Lower lobe of right lung (tissue), 2 donors: ENCODE data around the gene WAC. TPM values are rescaled to one million over a fixed set of nuclear protein-coding genes. Genes with fewer than 3 reads are reported as not detected.

Source experiments
- ATAC-seq, 2 donors: fragments of 200-7000 bp; cut with Tn5 transposase; one replicate each; pipeline ENCODE4 v1.9.1; 2020 to 2022; ENCODE audit warnings: mild to moderate bottlenecking in 2 of 2, moderate library complexity in 2 of 2
- DNase-seq: peaks from one replicate; pipeline ENCODE4 v3.0.0-alpha.2; 2020
- H3K27ac ChIP-seq: fragments of 200-600 bp; one replicate; pipeline ENCODE4 v1.8.0; 2022
- H3K27me3 ChIP-seq: fragments of 200-600 bp; one replicate; pipeline ENCODE4 v1.8.0; 2022; ENCODE audit warnings: low read depth
- H3K36me3 ChIP-seq: fragments of 200-600 bp; one replicate; pipeline ENCODE4 v1.8.0; 2022; ENCODE audit warnings: mild to moderate bottlenecking
- H3K4me1 ChIP-seq: fragments of 200-600 bp; one replicate; pipeline ENCODE4 v1.8.0; 2022
- H3K4me3 ChIP-seq: fragments of 200-600 bp; one replicate; pipeline ENCODE4 v1.8.0; 2022; ENCODE audit warnings: mild to moderate bottlenecking
- H3K9me3 ChIP-seq: fragments of 200-600 bp; one replicate; pipeline ENCODE4 v1.8.0; 2022
- CTCF ChIP-seq: fragments of 200-600 bp; IDR thresholded peaks from one replicate; pipeline ENCODE4 v1.8.0; 2022; ENCODE audit warnings: antibody characterized with exemption, mild to moderate bottlenecking
- intact Hi-C: fragments of 100-400 bp; cut with DNase I; formaldehyde crosslinking; loops from one replicate; pipeline ENCODE4 v1.11.0; 2022
- total RNA-seq: library from RNA; stranded (reverse); fragmentation: NEBNext Ultra II Directional; extraction: Animal tissue kit (Norgen Biotek cat#: 25700); gene quantifications from one replicate; pipeline ENCODE4 v1.2.1, GENCODE V29; 2021
- donor health status: DM: no; HTN: yes; CAD: no; lungs with severe emphysema.

Gene WAC
- total RNA-seq, 1 donor from 2014 or later = 123 TPM

GRCh38 chr10:28587970-28588290 lies 55.0 kb downstream of the WAC start:
- ATAC-seq (peak; percentile 71 to 85), DNase-seq (no peak)
- TF ChIP-seq CTCF = peak; percentile 23
- Histone ChIP-seq H3K27me3 (no peaks in the 10 kb centered on the region), H3K27ac (peak overlapping the region; percentile 53), H3K9me3 (no peaks in the 10 kb centered on the region), H3K4me1 (peaks cover 50% of the 10 kb centered on the region), H3K36me3 (peaks cover 71% of the 10 kb centered on the region), H3K4me3 (no peak overlapping the region)
- intact Hi-C loops = no loop called here

- no peak for DNase-seq
- H3K9me3 ChIP-seq = no peaks in the 10 kb centered on the region
- ATAC-seq = peak in 1 of 2 donors; percentile 55
- peaks cover 53% of the 10 kb centered on the region for H3K4me1 ChIP-seq
- H3K27ac ChIP-seq = no peak overlapping the region
- no peak for TF ChIP-seq CTCF
- H3K4me3 ChIP-seq = no peak overlapping the region
- peaks cover 57% of the 10 kb centered on the region for H3K36me3 ChIP-seq
- intact Hi-C loops = no loop called here
- H3K27me3 ChIP-seq = no peaks in the 10 kb centered on the region
Measured at GRCh38 chr10:28592953-28593352, 60.0 kb downstream of the WAC start.

- intact Hi-C loops = no loop called here
- Histone ChIP-seq H3K27me3 (no peaks in the 10 kb centered on the region), H3K27ac (no peak overlapping the region), H3K4me1 (peaks cover 45% of the 10 kb centered on the region), H3K9me3 (no peaks in the 10 kb centered on the region), H3K36me3 (peaks cover 64% of the 10 kb centered on the region), H3K4me3 (no peak overlapping the region)
- ATAC-seq (peak in 1 of 2 donors; percentile 57), DNase-seq (no peak)
- no peak for TF ChIP-seq CTCF
Measured at GRCh38 chr10:28593811-28594210, 60.9 kb downstream of the WAC start.

- Histone ChIP-seq H3K27me3 (no peaks in the 10 kb centered on the region), H3K4me1 (peaks cover 40% of the 10 kb centered on the region), H3K4me3 (no peak overlapping the region), H3K27ac (no peak overlapping the region), H3K36me3 (peaks cover 64% of the 10 kb centered on the region), H3K9me3 (no peaks in the 10 kb centered on the region)
- ATAC-seq = no peak
- intact Hi-C loops = no loop called here
- no peak for TF ChIP-seq CTCF
- DNase-seq = no peak
Measured at GRCh38 chr10:28594406-28594805, 61.5 kb downstream of the WAC start.

GRCh38 chr10:28595613-28596012 lies 62.7 kb downstream of the WAC start:
- no peak overlapping the region for H3K4me3 ChIP-seq
- H3K36me3 ChIP-seq = peaks cover 57% of the 10 kb centered on the region
- no peaks in the 10 kb centered on the region for H3K9me3 ChIP-seq
- H3K4me1 ChIP-seq = peaks cover 33% of the 10 kb centered on the region
- ATAC-seq (no peak), DNase-seq (no peak)
- no peak overlapping the region for H3K27ac ChIP-seq
- intact Hi-C loops = no loop called here
- H3K27me3 ChIP-seq = no peaks in the 10 kb centered on the region
- TF ChIP-seq CTCF = no peak

- DNase-seq = no peak
- Histone ChIP-seq H3K4me1 (peaks cover 15% of the 10 kb centered on the region), H3K27ac (no peak overlapping the region), H3K36me3 (peaks cover 55% of the 10 kb centered on the region), H3K27me3 (no peaks in the 10 kb centered on the region), H3K4me3 (no peak overlapping the region), H3K9me3 (no peaks in the 10 kb centered on the region)
- no peak for TF ChIP-seq CTCF
- intact Hi-C loops = no loop called here
- ATAC-seq = no peak
Measured at GRCh38 chr10:28600056-28600455, 67.1 kb downstream of the WAC start.
